CD4-positive, alpha-beta T cell treated with Interleukin-17A for 1 hour (primary cell): Measurements from ENCODE around the gene PIGX.

Source experiments
- DNase-seq: peaks from one replicate; pipeline ENCODE4 v3.0.0-alpha.2; 2020

PIGX gene

GRCh38 chr3:196711838-196712513, at the start of gene PIGX, which contains the start of gene CEP19:
Gene PIGX, plus strand, starts transcription at chr3:196712377.
Gene CEP19, minus strand, starts transcription at chr3:196712250. Its CDS starts 3,593 bp downstream, at chr3:196708657.
- DNase-seq = peak; percentile 96

- no peak for DNase-seq
Observed at GRCh38 chr3:196662711-196663571, 49.2 kb upstream of the PIGX start.

DNA sequence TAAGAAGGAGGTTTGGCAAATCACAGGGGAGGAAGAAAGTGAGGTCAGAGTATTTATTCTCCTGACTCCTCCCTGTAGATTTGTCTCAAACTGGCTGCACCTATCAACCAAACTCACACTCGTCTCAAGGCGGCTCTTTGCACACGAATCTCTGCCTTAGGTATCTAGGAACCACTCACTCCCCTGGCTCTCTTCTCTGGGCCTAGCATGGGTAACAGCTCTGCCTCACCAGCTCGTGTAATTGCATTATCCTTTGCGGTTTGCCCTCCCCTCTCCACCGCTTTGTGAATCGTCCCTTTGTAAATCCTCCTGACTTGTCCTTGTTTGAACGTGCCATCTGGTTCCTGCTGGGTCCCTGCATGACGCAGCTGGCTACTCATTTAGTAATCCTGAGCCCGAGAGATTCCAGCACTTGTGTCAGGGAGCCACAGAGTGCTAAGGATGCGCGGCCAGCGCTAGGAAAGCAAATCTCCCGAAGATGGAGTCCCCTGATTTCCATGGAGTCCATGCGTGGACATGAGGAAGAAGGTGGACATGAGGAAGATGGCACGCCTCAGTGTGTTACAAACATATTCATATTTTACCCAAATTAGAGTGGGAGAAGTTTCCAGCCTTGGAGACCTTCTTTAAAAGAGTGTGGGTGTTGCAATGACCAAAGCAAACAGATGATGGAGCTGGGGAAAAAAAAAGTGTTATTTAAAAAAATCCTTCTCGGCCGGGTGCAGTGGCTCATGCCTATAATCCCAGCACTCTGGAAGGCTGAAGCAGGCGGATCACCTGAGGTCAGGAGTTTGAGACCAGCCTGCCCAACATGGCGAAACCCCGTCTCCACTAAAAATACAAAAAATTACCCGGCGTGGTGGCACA, 45.9 kb upstream of the PIGX start:
- DNase-seq = no peak

DNA sequence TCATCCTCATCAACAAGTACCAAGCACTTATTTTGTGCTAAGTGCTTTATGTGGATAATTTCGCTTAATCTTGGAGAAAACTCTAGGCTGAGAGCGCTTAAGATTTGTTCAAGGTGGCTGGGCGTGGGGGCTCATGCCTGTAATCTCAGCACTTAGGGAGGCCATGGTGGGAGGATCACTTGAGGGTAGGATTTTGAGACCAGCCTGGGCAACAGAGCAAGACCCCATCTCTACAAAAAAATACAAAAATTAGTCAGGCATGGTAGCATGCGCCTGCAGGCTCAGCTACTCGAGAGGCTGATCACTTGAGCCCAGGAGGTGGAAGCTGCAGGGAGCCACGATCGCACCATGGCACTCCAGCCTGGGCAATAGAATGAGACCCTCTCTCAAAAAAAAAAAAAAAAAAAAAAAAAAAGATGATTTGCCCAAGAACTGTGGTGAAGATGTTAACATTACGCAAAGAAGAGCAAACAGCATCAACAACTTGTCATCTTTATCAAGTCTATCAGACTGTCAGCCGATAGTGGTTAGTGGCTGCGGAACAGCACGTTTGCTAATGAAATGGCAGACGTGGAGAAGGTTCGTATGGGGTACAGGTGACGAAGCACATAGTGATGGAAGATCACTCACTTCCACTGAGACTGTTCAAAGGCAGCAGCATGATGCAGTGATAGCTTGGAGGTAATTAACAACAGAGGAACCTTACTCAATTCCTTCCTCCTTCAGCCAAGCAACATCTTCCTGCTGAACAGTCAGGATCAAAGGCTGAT, 44.9 kb upstream of the PIGX start:
- no peak for DNase-seq

- DNase-seq = no peak
Observed at GRCh38 chr3:196670339-196670738, 41.8 kb upstream of the PIGX start.

DNA sequence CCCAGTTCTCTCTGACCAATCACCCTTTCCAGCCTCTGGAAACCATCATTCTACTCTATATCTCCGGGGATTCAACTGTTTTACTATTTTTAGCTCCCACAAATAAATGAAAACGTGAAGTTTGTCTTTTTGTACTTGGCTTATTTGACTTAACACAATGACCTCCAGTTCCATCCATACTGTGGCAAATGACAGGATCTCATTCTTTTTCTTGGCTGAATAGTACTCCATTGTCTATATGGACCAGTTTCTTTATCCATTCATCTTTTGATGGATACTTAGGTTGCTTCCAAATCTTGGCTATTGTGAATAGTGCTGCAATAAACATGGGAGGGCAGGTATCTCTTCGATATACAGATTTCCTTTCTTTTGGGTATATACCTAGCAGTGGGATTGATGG, 38.5 kb upstream of the PIGX start:
- DNase-seq = no peak

DNA sequence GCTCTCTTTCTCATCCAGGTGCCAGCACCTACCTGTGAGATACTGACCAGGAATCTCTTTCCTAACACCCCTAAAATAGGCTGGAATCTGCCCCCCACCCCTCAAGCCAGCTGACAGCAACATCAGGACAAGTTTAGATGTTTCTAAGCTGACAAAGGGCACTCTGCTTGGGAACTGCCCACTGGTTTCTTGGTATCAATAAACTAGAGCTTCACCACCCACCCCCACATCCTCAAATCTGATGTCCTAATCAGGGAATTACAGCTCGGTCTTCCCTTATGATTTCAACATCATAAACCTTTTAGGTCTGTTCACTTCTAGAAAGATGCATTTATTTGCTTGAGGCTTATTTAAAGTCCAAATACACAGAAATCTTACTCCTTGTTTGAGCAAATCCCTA, 34.8 kb upstream of the PIGX start:
- DNase-seq = no peak

DNA sequence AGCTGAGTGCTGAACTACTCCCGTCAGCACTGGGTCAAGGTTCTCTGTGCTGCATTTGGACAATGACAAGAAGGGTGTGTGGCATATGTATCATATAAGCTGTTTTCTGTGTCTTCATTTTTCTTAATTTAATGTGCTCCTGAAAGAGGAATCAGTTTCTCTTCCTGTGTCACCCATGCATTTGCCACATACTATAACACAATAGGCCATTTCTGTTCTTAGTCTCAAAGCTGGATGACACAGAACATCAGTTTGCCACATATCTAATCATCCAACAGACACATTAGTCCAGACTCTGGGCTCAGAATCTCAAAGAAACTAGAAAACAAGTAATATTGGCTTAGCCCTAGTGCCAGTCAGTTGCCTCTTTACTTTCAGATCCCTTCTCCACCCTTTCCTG, 34.2 kb upstream of the PIGX start:
- DNase-seq = no peak

DNA sequence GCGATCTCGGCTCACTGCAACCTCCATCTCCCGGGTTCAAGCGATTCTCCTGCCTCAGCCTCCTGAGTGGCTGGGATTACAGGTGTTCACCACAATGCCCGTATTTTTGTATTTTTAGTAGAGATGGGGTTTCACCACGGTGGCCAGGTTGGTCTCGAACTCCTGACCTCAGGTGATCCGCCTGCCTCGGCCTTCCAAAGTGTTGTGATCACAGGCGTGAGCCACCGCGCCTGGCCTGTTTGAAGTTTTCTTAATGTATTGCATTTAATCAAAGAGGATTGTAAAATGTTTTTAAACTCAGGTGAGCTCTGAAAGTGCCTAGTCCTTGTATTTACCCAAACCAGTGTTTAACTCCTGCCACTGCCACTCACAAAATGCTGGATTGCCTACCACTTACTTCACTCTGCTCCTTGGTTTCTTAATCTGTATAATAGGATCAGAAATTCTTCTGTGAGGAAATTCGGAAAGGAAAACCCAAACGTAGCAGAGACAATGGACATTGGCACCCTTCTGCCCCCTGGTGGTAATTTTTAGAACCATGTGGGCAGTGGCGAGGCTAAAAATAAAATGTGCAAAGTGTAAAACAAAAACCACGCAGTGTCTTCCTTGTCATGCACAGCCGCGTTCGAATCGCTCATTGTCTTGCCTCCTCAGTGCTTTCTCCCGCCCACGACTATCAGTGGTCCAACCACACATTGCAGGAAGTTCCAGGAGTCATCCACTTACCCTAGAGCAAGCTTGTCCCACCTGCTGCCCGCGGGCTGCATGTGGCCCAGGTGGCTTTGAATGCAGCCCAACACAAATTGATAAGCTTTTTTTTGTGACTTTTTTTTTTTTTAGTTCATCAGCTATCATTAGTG, 27.4 kb upstream of the PIGX start:
- peak; percentile 79 for DNase-seq

GRCh38 chr3:196686436-196686835, 25.7 kb upstream of the PIGX start:
- no peak for DNase-seq

DNA sequence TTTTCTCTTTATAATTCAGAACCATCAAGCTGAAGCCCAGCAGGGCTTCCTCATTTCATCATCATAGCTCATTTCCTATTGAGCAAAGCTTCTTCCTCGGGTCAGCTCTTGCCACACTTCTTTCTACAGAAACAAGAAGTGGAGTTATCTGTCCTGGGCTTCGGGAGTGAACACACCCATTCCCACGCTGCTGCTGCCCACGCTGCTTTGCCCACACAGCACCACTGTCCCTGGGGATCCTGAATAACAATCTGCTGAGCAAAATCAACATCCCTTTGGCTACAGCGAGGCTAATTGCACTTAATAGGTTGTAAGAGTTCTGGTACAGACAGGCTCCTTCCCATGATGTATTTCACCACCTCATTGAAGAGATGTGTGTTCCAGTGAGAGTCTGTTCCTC, 23.8 kb upstream of the PIGX start:
- DNase-seq = peak; percentile 13

DNA sequence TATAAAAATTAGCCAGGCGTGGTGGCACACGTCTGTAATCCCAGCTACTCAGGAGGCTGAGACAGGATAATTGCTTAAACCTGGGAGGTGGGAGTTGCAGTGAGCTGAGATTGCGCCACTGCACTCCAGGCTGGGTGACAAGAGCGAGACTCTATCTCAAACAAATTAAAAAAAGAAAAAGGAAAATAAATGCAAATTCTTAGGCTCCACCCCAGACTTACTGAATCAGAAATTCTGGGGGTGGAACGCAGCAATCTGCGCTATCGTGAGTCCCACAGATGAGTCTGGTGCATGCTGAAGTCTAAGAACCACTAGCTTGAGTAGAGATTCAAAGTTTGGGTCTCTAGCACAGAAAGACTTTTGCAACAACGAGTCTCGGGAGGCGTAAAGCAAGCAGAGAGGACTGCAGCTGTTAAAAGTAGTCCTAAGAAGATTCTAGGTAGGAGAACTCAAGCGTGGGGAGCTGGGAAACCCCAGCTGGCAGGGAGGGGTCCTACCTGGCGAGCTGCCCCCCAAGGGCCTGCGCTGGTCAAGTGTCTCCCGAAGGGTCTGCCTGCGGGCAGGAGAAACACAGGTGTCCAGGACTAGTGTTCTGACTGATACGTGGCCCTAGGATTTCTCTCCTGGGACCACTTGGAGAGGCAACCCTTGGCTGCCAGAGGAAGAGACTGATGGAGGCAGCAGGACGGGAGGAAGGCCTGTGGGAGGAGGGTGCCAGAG, 22.1 kb upstream of the PIGX start:
- DNase-seq = no peak

DNA sequence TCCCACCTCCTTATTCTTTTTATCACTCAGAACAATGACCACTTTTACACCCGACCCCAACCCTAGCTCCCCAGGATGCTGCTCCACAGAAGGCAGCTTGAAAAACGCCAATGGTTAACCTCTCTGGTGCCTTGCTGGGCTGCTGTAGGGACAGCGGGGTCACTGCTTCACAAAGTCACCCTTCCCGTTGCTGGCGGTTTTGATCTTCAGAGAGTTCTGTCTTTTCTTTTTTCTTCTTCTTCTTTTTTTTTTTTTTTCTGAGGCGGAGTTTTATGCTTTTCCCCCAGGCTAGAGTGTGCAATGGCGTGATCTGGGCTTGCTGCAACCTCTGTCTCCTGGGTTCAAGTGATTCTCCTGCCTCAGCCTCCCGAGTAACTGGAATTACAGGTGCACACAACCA, 20.8 kb upstream of the PIGX start:
- no peak for DNase-seq

DNA sequence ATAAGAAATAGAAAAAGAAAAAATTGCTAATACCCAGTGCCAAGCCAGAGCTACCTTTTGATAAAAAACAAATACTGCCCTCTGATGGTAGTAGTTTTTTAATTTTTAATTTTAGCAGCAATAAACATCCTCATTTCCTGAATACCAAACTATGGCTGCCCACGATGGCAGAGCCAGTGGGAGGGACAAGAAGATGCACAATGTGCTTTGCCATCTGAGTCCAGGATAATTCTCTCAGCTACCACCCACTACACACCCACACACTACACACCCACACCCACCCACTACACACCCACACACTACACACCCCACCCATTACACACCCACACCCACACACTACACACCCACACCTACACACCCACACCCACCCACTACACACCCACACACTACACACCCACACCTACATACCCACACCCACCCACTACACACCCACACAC, 18.0 kb upstream of the PIGX start:
- peak; percentile 70 for DNase-seq

GRCh38 chr3:196694941-196695848, 17.0 kb upstream of the PIGX start:
- DNase-seq = peak; percentile 48

DNA sequence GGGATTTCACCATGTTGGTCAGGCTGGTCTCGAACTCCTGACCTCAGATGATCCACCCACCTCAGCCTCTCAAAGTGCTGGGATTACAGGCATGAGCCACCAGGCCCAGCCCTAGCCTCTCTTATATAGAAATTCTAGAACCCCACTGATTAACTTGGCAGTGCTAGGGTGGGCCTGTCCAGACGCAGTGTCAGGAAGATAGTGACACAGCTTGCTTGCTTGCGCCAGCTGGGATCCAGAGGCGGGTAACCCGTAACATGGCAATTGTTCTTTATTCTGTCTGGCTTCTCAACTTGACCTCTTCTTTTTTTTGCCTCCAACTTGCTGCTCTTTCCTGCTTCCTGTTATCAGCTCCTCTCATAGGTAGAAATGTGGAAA, 16.3 kb upstream of the PIGX start:
- DNase-seq = no peak

- DNase-seq = no peak
Observed at GRCh38 chr3:196697270-196697669, 14.9 kb upstream of the PIGX start.

- DNase-seq = no peak
Observed at GRCh38 chr3:196699749-196700148, 12.4 kb upstream of the PIGX start.

- DNase-seq = no peak
Observed at GRCh38 chr3:196700801-196701200, 11.4 kb upstream of the PIGX start.

DNA sequence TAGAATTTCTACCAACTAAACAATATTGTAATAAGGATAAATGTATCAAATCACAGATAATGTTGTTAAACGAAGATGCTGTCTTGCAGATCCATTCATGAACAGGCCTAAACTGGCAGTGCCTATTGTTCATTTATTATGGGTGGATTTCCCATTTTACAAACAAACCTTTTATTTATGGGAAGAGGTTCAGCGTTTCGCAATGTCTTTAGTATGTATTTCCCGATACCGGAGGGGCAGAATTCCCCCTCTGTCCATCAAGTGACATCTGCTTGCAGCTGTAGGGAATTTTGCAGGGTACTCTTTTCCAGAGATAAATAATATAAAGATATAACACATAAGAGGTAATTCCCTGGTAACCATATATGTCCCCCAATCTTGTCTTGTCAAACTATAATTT, 5.8 kb upstream of the PIGX start:
- DNase-seq = no peak
